ENCODE results near the gene PRKCG.

- TF ChIP-seq EZH2 (IDR thresholded peaks at IDR 0.05; ENCODE audit: insufficient read depth, poor library complexity, severe bottlenecking) (no peak), EZH2phosphoT487 (IDR thresholded peaks at IDR 0.05; ENCODE audit: insufficient read depth, low read depth) (no peak)
These were observed 13.7 kb upstream of the PRKCG start for GRCh38 chr19:53868091-53868891.

All from GM23248 (cell line).